Ishikawa (cell line): Measurements from ENCODE around the gene R3HDM4.

ENCODE experiments used
- CREB1 ChIP-seq: IDR thresholded peaks from 2 replicates; pipeline ENCODE4 v1.6.1; 2012; ENCODE audit warnings: low read depth
- EP300 ChIP-seq: IDR thresholded peaks from 2 replicates; pipeline ENCODE4 v1.6.1; 2012; ENCODE audit warnings: borderline replicate concordance
- FOXM1 ChIP-seq: IDR thresholded peaks from 2 replicates; pipeline ENCODE4 v1.6.1; 2012; ENCODE audit warnings: low read depth, borderline replicate concordance
- TCF12 ChIP-seq: IDR thresholded peaks from 2 replicates; pipeline ENCODE4 v1.6.1; 2012; ENCODE audit warnings: low read depth
- YY1 ChIP-seq: IDR thresholded peaks from 2 replicates; pipeline ENCODE4 v1.6.1; 2012; ENCODE audit warnings: low read depth

- TF ChIP-seq FOXM1 (no peak), TCF12 (no peak), EP300 (no peak), CREB1 (no peak), YY1 (no peak)
Observed at GRCh38 chr19:913080-913748, at the start of gene R3HDM4.
